C4-2B (cell line): ENCODE results near the gene OSBPL10.

Experiments used
- H3K27ac ChIP-seq: fragments of 450-650 bp; 2 replicates; pipeline ENCODE4 v1.5.1; 2017
- CTCF ChIP-seq: fragments of 450-650 bp; conservative IDR thresholded peaks from 2 replicates; pipeline ENCODE4 v1.5.1; 2017; ENCODE audit warnings: mild to moderate bottlenecking
- ZFX ChIP-seq: fragments of 450-650 bp; IDR thresholded peaks from 2 replicates; pipeline ENCODE4 v1.6.1; 2017

The OSBPL10 gene

GRCh38 chr3:31953636-31954035 lies 27.4 kb downstream of the OSBPL10 start:
- no peak for TF ChIP-seq ZFX
- TF ChIP-seq CTCF: no peak
- H3K27ac ChIP-seq: no peak overlapping the region

GRCh38 chr3:31953091-31953490 lies 28.0 kb downstream of the OSBPL10 start:
- TF ChIP-seq CTCF (no peak), ZFX (no peak)
- no peak overlapping the region for H3K27ac ChIP-seq

GRCh38 chr3:31952205-31952604 lies 28.9 kb downstream of the OSBPL10 start:
- TF ChIP-seq CTCF (no peak), ZFX (no peak)
- H3K27ac ChIP-seq: no peak overlapping the region

GRCh38 chr3:31948280-31948679 lies 32.8 kb downstream of the OSBPL10 start:
- TF ChIP-seq ZFX: no peak
- no peak for TF ChIP-seq CTCF
- H3K27ac ChIP-seq: no peak overlapping the region

- no peak overlapping the region for H3K27ac ChIP-seq
- TF ChIP-seq CTCF: no peak
- no peak for TF ChIP-seq ZFX
Observed at GRCh38 chr3:31947671-31948091, 33.4 kb downstream of the OSBPL10 start.

- no peak overlapping the region for H3K27ac ChIP-seq
- TF ChIP-seq CTCF: no peak
- TF ChIP-seq ZFX: no peak
Observed at GRCh38 chr3:31947162-31947561, 33.9 kb downstream of the OSBPL10 start.

- no peak overlapping the region for H3K27ac ChIP-seq
- no peak for TF ChIP-seq ZFX
Observed at GRCh38 chr3:31946484-31947081, 34.5 kb downstream of the OSBPL10 start.

GRCh38 chr3:31945738-31946052 lies 35.4 kb downstream of the OSBPL10 start:
- H3K27ac ChIP-seq: no peak overlapping the region
- TF ChIP-seq ZFX (no peak), CTCF (no peak)
